HG02798 (cell line): ENCODE measurements around the gene SLC35G6.
"Not testable (repeated sequence)": the region's sequence is repeated elsewhere in the genome, so short reads cannot be mapped to it uniquely, and the experiment has no call there.

ENCODE experiments used
- ATAC-seq: cut with Tn5 transposase; IDR thresholded peaks from one replicate; pipeline ENCODE4 v1.9.1; 2021; ENCODE audit warnings: mild to moderate bottlenecking; ENCODE audit not compliant: unreplicated experiment, poor library complexity

SLC35G6 gene

GRCh38 chr17:7477392-7478275 is 3.6 kb upstream of the SLC35G6 start:
- ATAC-seq: no peak

GRCh38 chr17:7478276-7479212 is 2.7 kb upstream of the SLC35G6 start:
- ATAC-seq: no peak

- ATAC-seq: no peak
Observed at GRCh38 chr17:7479213-7480088, 1.8 kb upstream of the SLC35G6 start, which contains the start of gene ZBTB4. TSS of gene ZBTB4 (minus strand) at chr17:7479631. CDS start at chr17:7466801, 12,830 bp downstream.

GRCh38 chr17:7480089-7480384 is 1.2 kb upstream of the SLC35G6 start:
- no peak for ATAC-seq

- not testable (repeated sequence) for ATAC-seq
Observed at GRCh38 chr17:7481842-7482741, 846 bp downstream of the SLC35G6 start.

GRCh38 chr17:7482742-7483088 is 1.5 kb downstream of the SLC35G6 start:
- not testable (repeated sequence) for ATAC-seq

- peak; percentile 31 for ATAC-seq
Observed at GRCh38 chr17:7483255-7484066, 2.2 kb downstream of the SLC35G6 start.

GRCh38 chr17:7484067-7484918 is 3.0 kb downstream of the SLC35G6 start, which contains the start of gene POLR2A:
TSS of gene POLR2A (plus strand) at chr17:7484366.
- peak; percentile 67 for ATAC-seq

GRCh38 chr17:7484919-7485377 is 3.7 kb downstream of the SLC35G6 start:
- ATAC-seq: no peak

GRCh38 chr17:7486181-7486580 is 4.9 kb downstream of the SLC35G6 start:
- no peak for ATAC-seq

- ATAC-seq: no peak
Observed at GRCh38 chr17:7490144-7490543, 8.9 kb downstream of the SLC35G6 start.

GRCh38 chr17:7491583-7491982 is 10.3 kb downstream of the SLC35G6 start:
- no peak for ATAC-seq

- no peak for ATAC-seq
Observed at GRCh38 chr17:7493941-7494340, 12.7 kb downstream of the SLC35G6 start.

- ATAC-seq: no peak
Observed at GRCh38 chr17:7495906-7496434, 14.7 kb downstream of the SLC35G6 start.

GRCh38 chr17:7496470-7497183 is 15.4 kb downstream of the SLC35G6 start:
- no peak for ATAC-seq

- no peak for ATAC-seq
Observed at GRCh38 chr17:7497228-7497627, 16.0 kb downstream of the SLC35G6 start.
